T follicular helper cell (primary cell): ENCODE results near the gene CXorf58.

Experiments
- DNase-seq: peaks from one replicate; pipeline ENCODE4 v3.0.0-alpha.2; 2020; ENCODE audit warnings: low read depth

The CXorf58 gene

DNA sequence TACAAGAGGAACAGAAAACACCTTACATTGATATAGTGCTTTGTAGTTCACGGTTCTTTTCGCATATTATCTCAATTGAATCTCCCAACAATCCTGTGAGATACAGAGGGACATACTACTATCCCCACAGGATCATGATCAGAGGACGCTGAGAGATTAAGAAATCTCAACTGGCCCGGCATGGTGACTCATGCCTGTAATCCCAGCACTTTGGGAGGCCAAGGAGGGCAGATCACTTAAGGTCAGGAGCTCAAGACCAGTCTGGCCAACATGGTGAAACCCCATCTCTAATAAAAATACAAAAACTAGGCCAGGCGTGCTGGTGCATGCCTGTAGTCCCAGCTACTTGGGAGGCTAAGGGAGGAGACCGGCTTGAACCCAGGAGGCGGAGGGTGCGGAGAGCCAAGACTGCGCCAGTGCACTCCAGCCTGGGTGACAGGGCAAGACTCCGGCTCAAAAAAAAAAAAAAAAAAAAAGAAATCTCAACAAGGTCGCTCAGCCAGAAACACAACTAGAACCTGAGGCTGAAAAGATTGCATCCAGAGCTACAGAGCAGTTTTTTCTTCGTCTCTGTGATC lies 7.5 kb upstream of the CXorf58 start:
- DNase-seq = no peak

DNA sequence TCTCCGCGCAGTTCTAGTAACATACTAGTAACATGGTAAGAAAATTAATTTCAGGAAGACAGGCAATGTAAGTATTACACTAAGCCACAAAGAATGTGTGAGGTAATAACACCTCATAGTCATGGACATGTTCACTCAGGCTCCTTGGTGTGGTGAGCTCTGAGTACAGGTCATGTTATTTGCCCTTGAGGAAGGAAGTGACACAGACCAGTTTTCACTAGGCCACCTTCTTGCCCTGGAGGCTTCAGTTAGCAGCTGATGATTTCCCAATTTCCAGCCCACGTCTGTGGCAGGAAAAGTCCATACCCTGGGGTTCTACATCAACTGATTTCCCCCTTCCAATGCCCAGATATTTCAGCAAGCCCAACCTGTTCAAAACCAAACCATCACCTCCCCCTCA lies 6.7 kb upstream of the CXorf58 start:
- no peak for DNase-seq

DNA sequence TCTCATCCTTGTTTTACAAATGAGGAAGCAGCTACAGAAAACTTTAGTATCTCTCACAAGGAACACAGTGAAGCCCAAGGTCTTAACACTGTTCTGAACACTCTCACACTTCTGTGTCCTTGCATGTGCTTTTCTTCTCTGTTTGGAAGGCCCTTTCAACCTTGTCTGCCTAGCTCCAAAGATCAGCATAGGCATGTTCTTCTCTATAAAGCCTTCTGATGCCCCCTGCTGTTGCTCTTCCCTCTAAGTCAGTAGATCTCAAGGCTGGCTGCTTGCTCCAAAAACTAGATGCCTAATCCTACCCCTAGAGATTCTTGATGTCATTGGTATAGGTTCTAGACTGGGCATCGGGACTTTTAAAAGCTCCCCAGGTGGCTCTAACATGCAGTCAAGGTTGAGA lies 6.0 kb upstream of the CXorf58 start:
- no peak for DNase-seq

DNA sequence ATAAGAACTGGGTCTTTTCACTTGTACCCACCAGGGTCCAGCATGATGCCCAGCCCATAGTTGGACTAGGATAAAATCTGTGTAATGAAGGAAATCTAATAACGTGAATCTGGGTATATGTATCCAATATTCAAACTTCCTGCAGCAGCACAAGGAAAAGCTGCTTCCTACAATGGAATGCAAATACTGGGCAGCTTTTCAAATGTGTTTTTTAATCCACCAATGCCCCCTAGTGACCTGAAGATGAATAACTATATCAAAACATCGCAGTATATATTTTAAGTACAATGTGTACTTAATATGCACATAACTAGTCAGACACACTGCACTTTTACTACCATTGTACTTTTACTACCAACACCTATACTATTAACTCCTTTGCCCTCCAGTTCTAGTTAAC lies 5.4 kb upstream of the CXorf58 start:
- no peak for DNase-seq

DNA sequence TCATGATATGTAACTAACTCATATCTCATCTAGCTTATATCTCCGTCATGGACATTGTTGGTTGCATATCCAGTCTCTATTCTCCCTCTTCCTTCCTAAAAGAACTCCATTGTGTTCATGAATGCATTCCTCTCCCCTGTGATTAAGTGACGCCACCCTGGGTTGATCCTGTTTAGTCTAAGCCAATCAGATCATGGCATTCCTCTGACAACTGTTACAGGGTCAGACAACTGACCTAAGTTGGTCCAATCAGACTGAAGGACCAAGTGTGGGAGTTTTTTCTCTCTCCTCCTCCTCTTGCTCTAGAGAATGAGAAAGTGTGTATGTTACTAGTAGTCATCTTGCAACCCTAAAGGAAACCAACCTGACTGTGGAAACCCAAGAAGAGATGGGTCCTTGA lies 3.7 kb upstream of the CXorf58 start:
- DNase-seq = no peak

DNA sequence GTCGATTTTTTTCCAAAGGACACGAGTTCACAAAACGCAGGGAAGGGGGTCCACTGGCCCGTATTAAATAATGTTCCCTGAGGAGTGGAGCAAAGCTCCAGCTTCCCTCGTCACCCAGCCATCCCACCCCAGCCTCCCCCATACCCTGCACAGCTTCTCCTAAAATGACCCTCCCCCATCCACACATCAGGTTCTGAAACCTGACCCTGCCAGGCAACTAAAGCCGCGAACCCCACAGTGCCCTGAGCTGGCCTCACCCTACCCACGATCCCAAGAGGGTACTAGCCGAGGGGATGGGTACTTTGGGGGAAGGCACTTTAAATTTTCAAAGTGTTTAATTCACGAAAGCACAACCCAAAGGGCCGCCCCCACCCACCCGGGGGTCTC lies 702 bp upstream of the CXorf58 start:
- DNase-seq = no peak

DNA sequence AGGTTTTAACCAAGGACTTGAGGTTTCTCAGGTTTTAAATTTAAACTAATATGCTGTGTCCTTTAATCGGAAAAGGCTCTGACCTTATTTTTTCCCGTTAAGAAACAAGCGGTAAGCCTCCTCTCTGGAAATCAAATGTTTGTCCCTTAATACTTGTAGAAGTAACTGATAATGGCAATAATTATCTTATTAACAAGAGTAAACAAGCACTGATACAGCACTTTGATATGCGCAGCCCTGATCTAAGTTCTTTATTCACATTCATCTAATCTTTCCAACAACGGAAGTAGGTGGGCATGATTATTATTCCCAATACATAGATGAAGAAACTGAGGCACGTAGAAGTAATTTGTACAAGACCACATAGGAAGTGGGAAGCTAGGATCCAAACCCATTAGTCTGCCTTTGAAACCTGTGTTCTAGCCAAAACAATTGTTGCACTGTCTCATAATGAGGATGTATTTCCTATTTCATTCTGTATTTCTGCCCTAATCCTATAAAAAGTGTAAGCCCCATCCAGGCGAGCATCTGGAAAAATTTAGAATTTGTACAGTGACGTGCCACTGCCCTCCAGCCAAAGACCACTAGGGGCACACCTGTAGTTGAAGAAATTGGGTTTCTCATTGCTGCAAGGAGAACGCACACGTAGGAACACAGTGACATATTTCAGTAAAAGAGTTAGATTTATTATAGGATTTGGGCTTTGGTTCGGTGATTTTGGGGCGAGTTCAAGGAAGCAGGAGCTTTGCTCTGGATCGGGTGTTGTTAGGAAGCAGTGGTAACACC lies 606 bp downstream of the CXorf58 start:
- DNase-seq = no peak

DNA sequence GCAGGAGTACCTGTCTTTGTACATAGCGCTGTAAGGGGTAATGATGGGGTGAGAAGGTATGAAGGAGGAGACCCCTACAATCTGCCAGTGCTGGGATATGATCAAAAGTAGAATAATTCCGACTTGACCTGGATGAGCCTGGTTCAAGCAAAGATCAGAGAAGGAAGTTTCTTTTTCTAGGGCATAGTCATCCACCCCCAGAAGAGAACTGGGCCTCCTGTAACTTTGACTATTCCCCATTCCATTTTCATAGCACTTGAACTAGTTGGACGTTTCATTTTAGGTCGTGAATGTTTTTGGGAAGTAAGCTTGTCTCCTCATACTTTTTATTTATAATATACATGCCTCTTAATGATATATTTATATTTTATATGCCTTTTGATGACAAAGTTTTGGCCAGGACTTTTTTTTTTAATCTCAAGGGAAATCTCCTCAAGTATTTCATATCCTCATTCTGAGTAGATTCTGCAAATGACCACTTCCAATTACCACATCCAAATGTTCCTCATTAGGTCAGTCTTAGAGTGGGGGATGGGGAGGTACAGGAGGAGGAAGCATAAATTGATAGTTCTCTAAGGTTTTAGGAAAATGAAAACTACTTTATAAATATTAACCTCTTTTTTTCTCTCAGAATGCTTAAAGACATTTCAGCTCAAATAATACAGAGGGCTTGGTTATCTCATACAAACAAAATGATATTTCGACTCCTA lies 3.5 kb downstream of the CXorf58 start:
- DNase-seq = no peak

DNA sequence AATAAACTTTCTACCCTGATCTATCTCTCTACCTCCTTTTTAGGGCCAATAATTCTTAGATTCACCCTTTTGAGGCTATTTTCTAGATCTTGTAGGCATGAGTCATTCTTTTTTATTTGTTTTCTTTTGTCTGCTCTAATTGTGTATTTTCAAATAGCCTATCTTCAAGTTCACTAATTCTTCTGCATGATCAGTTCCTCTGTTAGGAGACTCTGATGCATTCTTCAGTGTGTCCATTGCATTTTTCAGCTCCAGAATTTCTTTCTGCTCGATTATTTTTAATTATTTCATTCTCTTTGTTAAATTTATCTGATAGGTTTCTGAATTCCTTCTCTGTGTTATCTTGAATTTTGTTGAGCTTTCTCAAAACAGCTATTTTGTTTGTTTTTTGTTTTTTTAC lies 11.3 kb downstream of the CXorf58 start:
- no peak for DNase-seq

DNA sequence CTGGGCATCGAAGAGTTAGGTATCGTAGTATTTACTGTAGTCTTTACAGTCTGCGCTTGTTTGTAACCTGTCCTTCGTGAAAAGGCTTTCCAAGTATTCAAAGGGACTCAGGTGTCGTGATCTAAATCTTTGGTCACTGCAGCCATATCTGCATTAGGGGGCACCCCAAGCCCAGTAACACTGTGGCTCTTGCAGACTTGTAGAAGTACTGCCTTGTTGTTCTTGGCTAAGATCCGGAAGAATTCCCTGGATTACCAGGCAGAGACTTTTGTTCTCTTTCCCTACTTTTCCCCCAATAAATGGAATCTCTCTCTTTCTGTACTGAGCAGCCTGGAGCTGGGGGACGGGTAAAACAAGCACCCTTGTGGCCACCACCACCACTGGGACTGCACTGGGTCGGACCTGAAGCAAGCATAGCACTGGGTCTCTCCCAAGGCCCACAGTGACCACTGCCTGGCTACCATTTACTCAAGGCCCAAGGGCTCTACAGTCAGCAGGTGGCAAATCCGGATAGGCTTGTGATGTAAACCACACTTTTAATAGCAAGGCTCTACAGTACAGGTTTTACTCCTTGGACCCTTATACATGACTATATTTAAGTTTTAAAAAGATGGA lies 12.0 kb downstream of the CXorf58 start:
- DNase-seq = no peak

DNA sequence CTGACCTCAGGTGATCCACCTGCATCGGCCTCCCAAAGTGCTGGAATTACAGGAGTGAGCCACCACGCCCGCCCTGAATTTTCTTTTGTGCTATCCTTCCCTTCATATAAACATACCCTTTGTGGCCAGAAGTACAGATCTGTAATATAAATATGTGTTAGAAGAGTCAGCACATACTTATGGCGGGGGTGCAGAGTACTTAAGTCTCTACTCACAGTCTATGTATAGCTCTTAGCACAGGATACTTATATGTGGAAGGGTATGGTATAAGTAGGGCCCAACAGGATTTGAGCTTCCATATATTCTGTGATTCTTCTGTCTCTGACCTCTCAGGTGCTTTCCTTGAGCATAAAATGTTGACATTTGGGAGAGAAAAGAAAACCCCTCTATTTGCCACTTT lies 18.2 kb downstream of the CXorf58 start:
- no peak for DNase-seq

DNA sequence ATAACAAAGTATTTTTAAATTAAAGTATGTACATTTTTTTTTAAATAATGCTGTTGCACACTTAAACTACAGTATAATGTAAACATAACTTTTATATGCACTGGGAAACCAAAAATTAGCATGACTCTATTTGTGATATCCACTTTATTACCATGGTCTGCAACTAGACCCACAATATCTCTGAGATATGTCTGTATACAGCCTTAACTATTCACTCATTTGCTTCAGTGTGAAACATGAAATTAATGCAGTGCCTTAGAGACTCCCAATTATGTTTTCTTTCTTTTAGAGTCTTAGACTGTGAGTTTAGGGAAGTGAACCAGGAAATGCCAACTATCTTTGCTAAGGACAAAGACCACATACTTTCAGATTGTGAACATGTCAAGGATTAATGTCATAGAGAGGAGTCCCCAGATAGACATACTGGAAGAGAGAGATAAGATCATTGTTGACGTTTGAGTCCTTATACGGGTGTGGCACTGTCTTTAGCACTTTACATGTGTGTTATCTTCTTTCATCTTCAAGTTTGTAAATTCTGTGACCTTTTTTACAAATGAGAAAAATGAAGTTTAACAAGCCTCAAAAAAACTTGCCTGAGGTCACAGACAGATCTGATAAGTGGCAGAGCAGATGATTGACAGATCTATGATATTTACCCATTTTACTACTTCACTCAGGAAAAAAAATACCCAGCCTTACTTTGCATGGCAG lies 23.2 kb downstream of the CXorf58 start:
- no peak for DNase-seq

DNA sequence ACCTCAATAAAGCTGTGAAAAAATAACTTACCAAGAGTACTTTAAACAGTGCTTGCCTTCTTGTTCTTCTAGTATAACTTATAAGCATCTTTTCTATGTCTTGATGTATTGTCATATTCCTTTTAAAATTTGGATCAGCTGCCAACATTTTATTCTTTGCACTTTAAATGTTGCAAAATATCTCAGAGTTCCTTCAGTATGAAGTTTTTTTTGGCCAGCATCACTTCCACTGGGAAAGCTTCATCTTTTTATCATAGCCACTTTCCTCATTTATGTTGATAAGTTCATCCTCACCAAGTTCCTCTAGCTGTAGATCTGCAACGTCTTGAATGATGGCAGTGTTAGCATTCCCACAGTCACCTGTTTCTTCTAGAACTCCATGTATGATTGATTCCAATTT lies 24.2 kb downstream of the CXorf58 start:
- DNase-seq = no peak

DNA sequence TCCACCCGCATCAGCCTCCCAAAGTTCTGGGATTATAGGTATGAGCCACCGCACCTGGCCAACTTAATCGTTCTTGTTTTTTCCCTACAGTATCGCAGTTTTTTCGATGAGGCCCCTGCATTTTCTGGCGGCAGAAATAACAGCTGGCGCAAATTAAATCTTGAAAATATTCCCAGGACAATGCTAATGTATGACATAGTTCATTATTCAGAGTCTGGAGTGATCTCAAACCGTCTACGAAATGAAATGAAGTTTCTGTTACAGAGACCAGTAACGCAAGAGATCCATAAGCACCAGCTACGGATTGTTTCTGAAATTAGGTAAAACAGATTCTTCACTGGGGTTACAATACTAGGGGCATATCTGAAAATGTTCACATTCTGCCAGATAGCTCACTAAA lies 27.3 kb downstream of the CXorf58 start:
- no peak for DNase-seq

DNA sequence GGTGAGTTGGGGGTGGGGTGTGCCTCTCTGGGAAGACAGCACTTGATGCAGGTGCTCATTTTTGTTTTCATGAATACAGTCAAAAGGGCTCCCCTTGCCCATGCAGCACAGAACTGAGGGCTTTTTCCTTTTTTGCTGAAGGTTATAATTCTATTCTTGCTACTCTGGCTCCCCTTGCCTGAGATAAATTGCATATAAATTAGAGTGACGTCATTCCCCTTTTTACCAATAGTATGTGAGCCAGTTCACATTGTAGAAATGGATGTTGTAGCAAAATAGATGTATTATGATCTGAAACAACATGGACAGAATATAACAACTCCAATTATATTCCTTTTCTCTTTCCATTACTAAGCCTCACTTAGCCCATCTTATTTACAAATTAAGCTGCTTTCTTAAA lies 28.4 kb downstream of the CXorf58 start:
- no peak for DNase-seq

DNA sequence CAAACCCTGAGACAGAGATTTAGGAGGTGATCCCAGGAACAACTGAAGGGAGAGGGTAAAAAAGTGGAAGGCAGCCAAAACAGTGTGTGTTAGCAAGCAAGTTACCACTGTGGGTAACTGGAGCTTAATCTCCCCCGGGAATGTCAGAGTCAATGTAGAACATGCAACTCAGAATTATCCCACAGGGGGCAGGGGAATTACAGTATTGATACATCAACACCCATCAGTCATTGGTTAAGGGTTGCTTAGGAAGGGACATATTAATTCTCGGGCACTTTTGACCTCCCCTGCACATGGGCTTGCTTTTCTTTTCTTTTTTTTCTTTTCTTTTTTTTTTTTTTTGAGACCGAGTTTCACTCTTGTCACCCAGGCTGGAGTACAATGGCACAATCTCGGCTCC lies 29.3 kb downstream of the CXorf58 start:
- DNase-seq = no peak

DNA sequence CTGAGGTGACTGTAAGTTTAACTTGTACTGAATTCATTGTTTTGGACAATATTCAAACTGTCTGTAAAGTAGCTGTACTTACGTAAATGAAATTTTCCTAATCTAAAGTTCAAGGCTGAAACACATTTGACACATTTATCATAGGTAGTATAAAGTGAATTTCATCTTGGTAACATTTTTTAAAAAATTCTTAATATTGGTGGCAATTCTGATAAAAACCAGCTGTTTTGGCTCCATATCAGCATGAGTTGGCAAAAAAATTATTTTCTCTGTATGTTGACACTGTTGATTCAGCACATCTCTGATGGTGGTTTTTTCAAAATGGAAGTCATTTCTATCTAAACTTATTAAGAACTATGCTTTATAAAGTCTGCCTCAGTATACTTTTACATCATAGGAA lies 30.9 kb downstream of the CXorf58 start:
- DNase-seq = no peak

DNA sequence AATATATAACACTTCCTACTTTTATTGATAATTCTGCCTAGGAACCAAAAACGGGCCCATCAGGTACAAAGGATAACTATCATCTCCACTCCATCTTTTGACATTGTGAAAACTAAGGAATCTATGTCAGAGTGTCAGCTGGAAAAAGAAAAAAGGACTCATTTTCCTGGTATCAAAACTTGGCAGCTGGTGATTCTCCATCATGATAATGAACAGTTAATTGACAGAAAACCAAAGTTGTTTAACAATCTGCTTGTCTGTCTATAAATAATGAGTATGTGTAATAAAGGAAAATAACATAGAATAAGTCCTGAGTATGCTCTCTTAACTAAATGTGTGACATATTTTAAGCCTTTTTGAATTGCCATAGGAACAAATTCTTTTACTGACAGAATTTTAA lies 31.4 kb downstream of the CXorf58 start:
- no peak for DNase-seq

DNA sequence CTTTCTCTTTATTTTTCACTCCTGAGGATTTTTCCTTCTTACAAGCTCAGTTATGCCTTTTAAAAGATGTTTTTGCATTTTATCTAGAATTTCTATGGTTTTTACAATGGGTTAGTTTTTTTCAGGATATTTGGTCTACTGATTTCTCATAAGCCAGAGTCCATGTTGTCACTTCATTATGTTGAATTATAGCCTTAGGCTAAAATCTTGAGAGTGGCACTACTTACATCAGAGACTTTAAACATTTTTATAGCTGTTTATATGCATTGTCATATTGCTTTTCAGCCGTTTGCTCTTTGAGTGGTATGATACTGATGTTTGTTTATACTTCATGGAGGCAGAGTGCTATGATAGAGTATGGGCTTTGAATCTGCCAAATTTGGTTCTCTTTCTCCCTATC lies 36.4 kb downstream of the CXorf58 start:
- no peak for DNase-seq

DNA sequence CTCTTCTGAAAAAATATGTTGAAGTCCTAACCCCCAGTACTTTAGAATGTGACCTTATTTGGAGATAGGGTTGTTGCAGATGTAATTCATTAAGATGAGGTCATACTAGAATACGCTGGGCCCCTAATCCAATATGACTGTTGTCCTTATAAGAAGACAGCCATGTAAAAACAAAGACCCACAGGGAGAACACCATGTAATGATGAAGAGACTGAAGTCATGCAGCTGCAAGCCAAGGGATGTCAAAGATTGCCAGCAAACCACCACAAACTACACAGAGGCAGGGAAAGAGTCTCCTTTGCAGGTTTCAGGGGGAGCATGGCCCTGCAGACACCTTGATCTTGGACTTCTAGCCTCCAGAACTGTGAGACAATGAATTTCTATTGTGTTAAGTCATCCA lies 37.4 kb downstream of the CXorf58 start:
- no peak for DNase-seq

DNA sequence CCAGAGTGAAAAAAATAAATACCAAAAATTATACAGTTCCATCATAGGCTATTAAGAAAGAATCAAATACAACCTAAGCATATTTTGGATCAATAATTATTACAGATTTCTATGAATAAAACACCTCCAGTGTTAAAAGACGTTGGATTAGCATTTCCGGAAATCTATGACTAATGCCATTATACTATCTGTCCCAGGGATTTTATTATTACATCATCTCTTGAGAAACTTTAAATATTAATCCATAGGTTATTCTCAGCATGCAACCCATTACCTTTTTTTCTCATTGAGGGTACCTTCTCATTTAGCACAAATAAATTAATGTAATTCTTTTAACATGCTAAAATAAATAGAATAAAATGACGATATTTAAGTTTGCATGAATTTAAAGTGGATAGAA lies 44.6 kb downstream of the CXorf58 start:
- DNase-seq = no peak
